Measurements from ENCODE around the gene CXCR6.
A peak's percentile ranks its signal among the peaks of the same experiment; 100 is the strongest.

The CXCR6 gene

DNA sequence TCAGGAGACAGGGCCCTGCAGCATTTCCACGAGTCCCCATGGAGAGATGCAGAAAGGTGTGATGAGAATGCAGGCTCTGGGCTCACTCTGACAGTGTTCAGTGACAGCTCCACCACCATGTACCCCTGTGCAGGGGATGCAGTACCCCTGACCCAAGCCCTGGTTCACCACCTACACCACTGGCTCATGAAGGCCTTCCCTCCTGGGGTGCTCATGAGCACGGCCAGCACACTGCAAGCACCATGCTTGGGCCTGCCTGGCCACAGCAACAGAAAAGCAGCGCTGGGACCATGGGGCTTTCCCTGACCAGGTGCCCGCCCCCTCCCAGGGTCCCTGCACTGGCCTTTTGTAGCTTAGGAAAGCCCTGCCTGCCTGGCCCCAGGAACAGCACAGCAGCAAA, 6.2 kb downstream of the CXCR6 start:
- DNase-seq: no peak

GRCh38 chr3:45950131-45950530, 6.9 kb downstream of the CXCR6 start:
- DNase-seq: no peak

GRCh38 chr3:45950686-45951600, 7.7 kb downstream of the CXCR6 start:
- DNase-seq: peak; percentile 58

- DNase-seq: no peak
Observed at GRCh38 chr3:45951946-45952345, 8.7 kb downstream of the CXCR6 start.

DNA sequence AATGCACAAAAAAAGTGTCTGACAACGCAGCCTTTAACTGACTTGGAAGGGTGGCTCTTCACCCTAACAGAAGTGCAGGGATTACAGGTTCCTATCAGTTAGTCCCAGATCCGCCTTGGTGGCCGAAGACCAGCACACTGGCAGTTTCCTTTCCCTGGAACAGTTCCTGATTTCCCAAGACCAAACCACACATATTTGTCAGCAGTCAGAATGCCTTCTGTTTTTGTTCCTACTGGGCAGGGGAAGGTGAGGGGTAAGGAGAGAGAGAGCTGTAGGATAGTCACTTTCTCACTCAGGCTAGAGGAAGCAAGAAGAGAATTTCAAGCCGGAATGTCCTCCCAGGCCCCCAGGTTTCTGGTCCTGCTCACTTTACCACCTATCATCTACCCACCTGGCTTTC, 9.2 kb downstream of the CXCR6 start:
- no peak for DNase-seq

DNA sequence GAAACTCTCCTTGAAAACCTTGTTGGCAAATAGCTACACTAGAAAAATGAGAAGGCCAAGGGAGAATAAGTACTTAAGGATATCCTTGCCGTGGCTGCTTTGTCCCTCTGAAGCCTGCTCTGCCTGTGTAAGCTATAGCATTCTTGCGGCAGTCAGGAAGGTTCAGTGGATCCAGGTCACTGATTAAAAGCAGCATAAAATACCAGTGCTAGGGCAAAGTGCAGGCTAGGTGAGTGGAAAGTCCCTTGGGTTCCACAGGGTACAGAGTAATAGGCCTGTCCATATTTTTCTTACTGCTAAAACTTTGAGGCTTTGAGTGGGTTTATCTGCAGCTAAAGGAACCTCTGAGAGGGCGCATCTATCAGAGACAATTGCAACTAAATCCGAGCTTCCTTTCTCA, 10.3 kb downstream of the CXCR6 start:
- no peak for DNase-seq

GRCh38 chr3:45954306-45954705, 11.0 kb downstream of the CXCR6 start:
- DNase-seq: no peak

GRCh38 chr3:45955017-45955647, 11.9 kb downstream of the CXCR6 start:
- DNase-seq: no peak

DNA sequence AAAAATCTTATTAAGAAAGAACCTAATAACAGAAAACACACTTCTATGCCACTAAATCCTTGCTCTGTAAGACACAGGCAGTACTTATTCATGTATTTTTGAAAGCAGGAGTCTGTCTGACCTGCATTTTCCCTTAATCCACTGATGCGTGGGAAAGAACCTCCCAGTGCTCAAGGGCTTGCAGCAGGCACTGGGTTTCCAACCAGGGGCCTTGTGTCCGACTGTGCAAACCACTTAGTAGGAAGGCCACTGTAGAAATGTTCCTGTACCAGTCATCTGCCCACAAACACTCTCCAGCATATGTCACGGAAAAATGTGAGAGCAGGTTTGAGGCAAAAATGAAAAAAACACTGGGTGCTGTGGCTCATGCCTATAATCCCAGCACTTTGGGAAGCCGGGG, 12.4 kb downstream of the CXCR6 start:
- DNase-seq: no peak

DNA sequence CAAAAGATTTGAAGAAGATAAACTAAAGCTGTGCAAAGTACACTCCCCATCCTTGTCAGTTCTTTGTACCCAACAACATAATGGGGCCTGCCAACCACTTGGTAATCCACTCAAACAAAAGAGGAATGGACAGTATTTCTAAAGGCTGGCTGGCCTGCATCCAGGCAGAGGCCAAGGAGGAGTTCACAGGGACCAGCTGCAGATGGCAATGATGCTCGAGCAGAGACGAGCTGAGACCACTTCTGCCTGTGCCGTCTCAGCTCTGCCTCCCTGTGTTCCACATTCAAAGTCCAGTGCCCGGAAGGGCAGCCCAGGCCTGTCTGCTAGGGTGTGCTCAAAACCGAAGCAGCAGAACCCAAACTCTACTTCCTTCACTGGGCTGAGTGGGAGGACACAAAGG, 14.3 kb downstream of the CXCR6 start:
- no peak for DNase-seq

- no peak for DNase-seq
Observed at GRCh38 chr3:45958321-45958791, 15.1 kb downstream of the CXCR6 start.

GRCh38 chr3:45959201-45959600, 15.9 kb downstream of the CXCR6 start:
- DNase-seq: no peak

DNA sequence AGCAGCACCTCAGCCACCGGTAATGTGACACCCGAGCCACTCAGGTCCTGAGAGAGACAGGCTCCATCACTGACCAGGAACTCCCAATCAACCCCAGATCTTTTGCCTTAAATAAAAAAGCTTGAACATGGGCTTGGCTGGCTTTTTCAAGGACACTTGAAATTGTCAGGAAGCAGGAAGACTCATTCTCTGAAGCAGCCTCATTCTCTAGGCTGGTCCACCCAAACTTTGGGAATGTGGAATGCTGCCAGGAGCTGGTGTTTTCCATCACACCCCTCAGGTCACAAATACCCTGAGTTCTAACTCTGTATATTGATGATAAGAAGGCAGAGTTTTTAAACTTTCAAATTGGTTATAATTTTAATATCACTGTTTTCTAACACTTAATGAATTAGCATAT, 17.0 kb downstream of the CXCR6 start:
- no peak for DNase-seq

DNA sequence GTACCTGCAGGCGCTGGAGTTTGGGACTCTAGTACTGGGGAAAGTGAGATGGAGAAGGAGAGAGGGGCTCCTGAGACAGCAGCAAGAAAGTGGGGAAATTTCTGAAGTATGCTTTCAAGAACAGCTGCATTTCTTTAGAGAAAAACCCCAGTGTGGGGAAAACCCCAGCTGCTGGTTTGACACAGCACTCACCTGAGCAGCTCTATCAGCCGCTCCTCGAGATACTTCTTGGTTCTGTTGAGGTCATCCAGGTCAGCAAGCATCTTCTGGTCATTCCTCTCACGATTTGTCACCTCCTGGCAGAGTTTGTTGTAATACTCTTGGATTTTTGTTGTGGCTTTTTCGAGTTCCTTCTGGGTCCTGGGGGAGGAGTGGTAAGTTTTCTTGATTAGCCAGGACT, 18.8 kb downstream of the CXCR6 start:
- peak; percentile 49 for DNase-seq

- no peak for DNase-seq
Observed at GRCh38 chr3:45964139-45964538, 20.9 kb downstream of the CXCR6 start.

DNA sequence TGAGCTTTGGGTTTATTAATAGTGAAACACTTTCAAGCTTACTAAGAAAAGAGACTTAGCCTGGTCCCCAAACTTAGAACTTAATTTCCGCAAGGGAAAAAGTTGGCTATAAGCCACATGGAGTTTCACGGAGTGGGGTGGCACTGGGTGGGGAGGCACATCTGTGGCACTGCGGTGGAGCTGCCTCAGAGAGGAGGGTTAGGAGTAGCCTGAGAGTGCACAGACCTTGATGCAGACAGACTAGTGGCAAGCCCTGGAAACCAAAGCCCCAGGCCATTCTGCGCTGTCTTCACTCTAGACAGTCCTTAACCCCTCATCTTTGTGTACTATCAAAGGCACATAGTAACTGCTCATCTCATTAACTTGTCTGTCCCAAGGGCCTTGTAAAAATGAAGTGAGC, 22.0 kb downstream of the CXCR6 start:
- DNase-seq: no peak

DNA sequence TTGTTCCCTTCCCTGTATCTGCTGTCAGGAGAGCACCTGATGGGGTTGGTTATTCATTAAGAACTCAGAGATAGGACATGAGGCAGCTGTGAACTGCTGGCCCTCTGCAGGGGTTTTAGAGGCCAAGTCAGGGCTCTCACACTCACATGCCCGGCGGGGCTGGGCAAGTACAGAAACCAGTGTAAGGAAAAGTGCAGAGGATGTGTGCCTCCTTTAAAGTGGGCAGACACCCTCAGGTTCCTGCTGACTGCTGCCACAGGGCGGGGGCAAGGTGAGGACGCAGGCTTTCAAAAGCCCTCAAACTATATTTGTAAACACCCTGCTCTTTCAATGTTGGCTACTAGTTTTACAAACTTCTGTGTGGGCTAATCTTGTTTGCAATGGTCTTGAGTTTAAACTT, 22.4 kb downstream of the CXCR6 start:
- DNase-seq: peak; percentile 39

- DNase-seq: no peak
Observed at GRCh38 chr3:45966371-45966791, 23.1 kb downstream of the CXCR6 start.

DNA sequence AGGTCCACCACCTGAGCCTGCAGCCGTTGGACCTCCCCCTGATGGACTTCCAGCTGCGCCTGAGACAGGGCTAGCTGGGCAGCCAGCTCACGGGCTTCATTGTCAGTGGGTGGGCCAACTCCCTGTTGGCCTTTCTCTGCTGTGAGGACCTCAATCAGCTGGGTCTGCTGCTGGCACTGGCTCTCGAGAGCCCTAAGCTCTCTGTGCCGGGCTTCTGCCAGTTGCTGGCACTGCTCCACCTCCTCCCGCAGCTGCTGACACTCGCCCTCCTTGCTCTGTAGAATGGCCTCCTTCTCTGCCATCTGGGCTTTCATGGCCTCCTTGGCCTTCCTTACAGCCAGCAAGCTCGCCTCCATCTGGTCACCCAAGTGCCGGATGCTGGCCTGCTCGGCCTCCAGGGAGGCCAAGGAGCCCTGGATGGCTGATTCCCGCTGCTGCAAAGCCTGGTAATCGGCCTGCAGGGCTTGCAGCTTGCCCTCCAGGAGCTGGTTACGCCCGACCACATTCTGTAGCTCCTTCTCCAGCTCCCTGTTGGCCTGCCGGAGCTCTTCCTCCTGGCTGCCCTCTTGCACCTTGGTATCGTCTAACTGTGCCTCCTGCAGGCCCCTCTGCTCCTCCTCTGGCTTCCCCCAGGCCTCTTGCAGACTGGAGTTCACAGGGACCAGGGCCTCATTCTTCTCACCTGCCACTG, 23.8 kb downstream of the CXCR6 start:
- no peak for DNase-seq

GRCh38 chr3:45967724-45968123, 24.5 kb downstream of the CXCR6 start:
- no peak for DNase-seq

DNA sequence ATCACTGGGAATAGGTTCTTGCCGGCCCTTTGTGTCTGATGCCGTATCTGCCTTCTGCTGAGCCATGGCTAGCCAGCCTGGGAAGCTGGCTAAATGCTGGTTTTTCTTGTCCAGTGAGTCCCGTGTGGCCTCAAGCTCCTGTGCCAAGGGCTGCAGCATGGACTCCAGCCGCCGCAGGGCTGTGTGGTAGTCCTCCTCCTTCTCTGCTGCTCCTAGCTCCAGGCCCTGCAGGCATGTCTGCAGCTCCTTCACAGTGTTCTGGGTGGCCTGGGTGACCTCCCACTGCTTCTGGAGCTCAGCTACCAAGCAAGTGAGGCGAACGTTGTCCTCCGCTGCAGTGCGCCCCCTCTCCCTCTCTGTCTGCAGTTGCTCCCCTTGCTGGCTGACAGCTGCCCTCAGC, 24.9 kb downstream of the CXCR6 start:
- DNase-seq: no peak

- no peak for DNase-seq
Observed at GRCh38 chr3:45968706-45969105, 25.4 kb downstream of the CXCR6 start.

- DNase-seq: no peak
Observed at GRCh38 chr3:45969116-45969515, 25.9 kb downstream of the CXCR6 start.

GRCh38 chr3:45969953-45970352, 26.7 kb downstream of the CXCR6 start:
- DNase-seq: no peak
